B cell (primary cell): ENCODE data around the gene ZSCAN1. TPM values are rescaled to one million over a fixed set of nuclear protein-coding genes. Genes with fewer than 3 reads are reported as not detected.

Experiments used
- ATAC-seq: fragments of 200-7000 bp; cut with Tn5 transposase; one replicate; pipeline ENCODE4 v1.10.0; 2021; ENCODE audit warnings: low read depth, mild to moderate bottlenecking, moderate number of reproducible peaks, moderate library complexity
- CTCF ChIA-PET: fragments of 350-600 bp; sonication (Branson Sonifier 250); formaldehyde crosslinking; loops from one replicate; lab custom pipeline; 2021; ENCODE audit warnings: antibody characterized with exemption, inconsistent platforms; lab: Charles Lee
- POLR2A ChIA-PET: fragments of 350-600 bp; sonication (Branson Sonifier 250); formaldehyde crosslinking; loops from one replicate; lab custom pipeline; 2021; ENCODE audit warnings: antibody characterized with exemption; lab: Charles Lee
- DNase-seq: peaks from one replicate; pipeline ENCODE4 v3.0.0; 2013
- H2AFZ ChIP-seq: 2 replicates; pipeline ENCODE4 v1.6.1; 2012; ENCODE audit warnings: mild to moderate bottlenecking, low read depth, low read length; ENCODE audit not compliant: insufficient read depth, poor library complexity, severe bottlenecking
- H3K27ac ChIP-seq, 2 donors: 1 replicate in 1 of 2; 2 replicates in 1 of 2; pipeline ENCODE4 v1.5.1; 2012 to 2013; ENCODE audit warnings: low read length in 2 of 2, mild to moderate bottlenecking in 2 of 2, moderate library complexity in 1 of 2
- H3K27me3 ChIP-seq, 4 experiments: fragments of 200-600 bp in 1 of 4; sonication (generic) in 1 of 4; replicated peaks in 1 of 4; 1 replicate in 2 of 4; 2 replicates in 2 of 4; pipeline versions ENCODE4 v1.6.1 to v1.7.0; 2013 to 2016; ENCODE audit warnings: low read length in 3 of 4, mild to moderate bottlenecking in 2 of 4, mixed read lengths in 1 of 4, moderate library complexity in 1 of 4; ENCODE audit not compliant: insufficient read depth in 4 of 4, control insufficient read depth in 3 of 4; ENCODE audit errors: control extremely low read depth in 1 of 4
- H3K36me3 ChIP-seq, 2 experiments: replicated peaks in 1 of 2; 1 replicate in 1 of 2; 2 replicates in 1 of 2; pipeline versions ENCODE4 v1.6.1 to v1.7.1; 2013; ENCODE audit warnings: low read length in 1 of 2; ENCODE audit not compliant: insufficient read depth in 2 of 2, control insufficient read depth in 1 of 2; ENCODE audit errors: control extremely low read depth in 1 of 2, extremely low read depth in 1 of 2
- H3K4me1 ChIP-seq, 2 donors: fragments of 200-600 bp in 1 of 2; sonication (generic) in 1 of 2; 1 replicate in 1 of 2; 2 replicates in 1 of 2; pipeline versions ENCODE4 v1.5.1 to v1.6.1; 2013 to 2017; ENCODE audit warnings: low read length in 2 of 2; ENCODE audit not compliant: control insufficient read depth in 2 of 2, insufficient read depth in 2 of 2
- H3K4me2 ChIP-seq: replicated peaks from 2 replicates; pipeline ENCODE3; 2012; ENCODE audit warnings: mild to moderate bottlenecking, low read depth, low read length; ENCODE audit not compliant: poor library complexity, severe bottlenecking
- H3K4me3 ChIP-seq, 5 experiments: fragments of 200-600 bp in 1 of 5; sonication (generic) in 1 of 5; 1 replicate in 3 of 5; 2 replicates in 2 of 5; pipeline versions ENCODE4 v1.5.1 to v1.7.0; 2011 to 2016; ENCODE audit warnings: low read length in 4 of 5, mild to moderate bottlenecking in 4 of 5, low read depth in 2 of 5, control low read depth in 1 of 5, moderate library complexity in 1 of 5; ENCODE audit not compliant: insufficient read depth in 1 of 5; ENCODE audit errors: control extremely low read depth in 1 of 5, extremely low read depth in 1 of 5
- H3K79me2 ChIP-seq: fragments of 200-600 bp; sonication (generic); one replicate; pipeline ENCODE4 v1.6.0; 2016; ENCODE audit warnings: low read length; ENCODE audit not compliant: control insufficient read depth, insufficient read depth
- H3K9ac ChIP-seq: fragments of 200-600 bp; sonication (generic); 2 replicates; pipeline ENCODE4 v1.6.1; 2017; ENCODE audit warnings: mild to moderate bottlenecking, low read length, moderate library complexity
- H3K9me3 ChIP-seq, 3 donors: one replicate each; pipeline versions ENCODE4 v1.6.1 to v1.7.1; 2013; ENCODE audit warnings: low read length in 2 of 3; ENCODE audit not compliant: control insufficient read depth in 2 of 3, insufficient read depth in 1 of 3; ENCODE audit errors: control extremely low read depth in 1 of 3
- H4K20me1 ChIP-seq: 2 replicates; pipeline ENCODE4 v1.6.0; 2012; ENCODE audit warnings: mild to moderate bottlenecking, low read length; ENCODE audit not compliant: insufficient read depth, control insufficient read depth, poor library complexity, severe bottlenecking
- H3K27ac Mint-ChIP-seq: one replicate; pipeline ENCODE4 v1.8.0; 2021; ENCODE audit warnings: mixed read lengths
- H3K27me3 Mint-ChIP-seq: one replicate; pipeline ENCODE4 v1.8.0; 2021; ENCODE audit warnings: mixed read lengths
- H3K4me1 Mint-ChIP-seq: one replicate; pipeline ENCODE4 v1.8.0; 2021; ENCODE audit warnings: mixed read lengths
- H3K4me3 Mint-ChIP-seq: one replicate; pipeline ENCODE4 v1.8.0; 2021; ENCODE audit warnings: mixed read lengths
- H3K9me3 Mint-ChIP-seq: one replicate; pipeline ENCODE4 v1.8.0; 2022; ENCODE audit warnings: mixed read lengths; ENCODE audit not compliant: insufficient read depth
- CTCF ChIP-seq: fragments of 200-600 bp; IDR thresholded peaks from one replicate; pipeline ENCODE4 v1.8.0; 2022; ENCODE audit warnings: antibody characterized with exemption, mild to moderate bottlenecking
- EZH2 ChIP-seq: IDR thresholded peaks from 2 replicates; pipeline ENCODE4 v1.6.1; 2012; ENCODE audit warnings: borderline replicate concordance, low read depth, mild to moderate bottlenecking, moderate library complexity, low read length; ENCODE audit not compliant: insufficient read depth, poor library complexity, severe bottlenecking
- WGBS: methylation state at CpG from one replicate; pipeline ENCODE4 v1.1.5; 2013; ENCODE audit warnings: missing lambda C conversion rate; ENCODE audit not compliant: insufficient coverage; 5-methylcytosine and 5-hydroxymethylcytosine counted together
- intact Hi-C: fragments of 100-400 bp; cut with micrococcal nuclease; formaldehyde crosslinking; loops from one replicate; pipeline ENCODE4 v1.10.0; 2022
- polyA plus RNA-seq: library from polyadenylated mRNA; depleted of rRNA; stranded (reverse); fragments of >200 nt; gene quantifications from 2 replicates; pipeline ENCODE4 v1.2.3, GENCODE V29; 2012
- total RNA-seq, 2 donors: library from RNA; stranded (reverse); fragments of 120-200 nt in 1 of 2; gene quantifications; 1 replicate in 1 of 2; 2 replicates in 1 of 2; pipeline versions ENCODE4 v1.2.3 to v1.2.4, GENCODE V29; 2013 to 2022

Gene ZSCAN1
- total and polyA plus RNA-seq, 2 donors (not counting 1 experiment from before 2014, with no cell fraction given), result 0.13 TPM; not detected in 1

GRCh38 chr19:58084596-58085347 is 50.9 kb downstream of the ZSCAN1 start:
- Histone ChIP-seq H3K27ac (no peak overlapping the region), H3K36me3 (peaks cover 0 to 7% of the 10 kb centered on the region in 2 experiments), H3K79me2 (peaks cover 2% of the 10 kb centered on the region), H3K4me1 (no peaks in the 10 kb centered on the region), H3K9ac (no peak overlapping the region), H3K9me3 (peaks cover 0 to 91% (median 25%) of the 10 kb centered on the region in 3 donors), H3K27me3 (no peaks in the 10 kb centered on the region), H3K4me3 (no peak overlapping the region), H2AFZ (no peak overlapping the region), H3K4me2 (no peak overlapping the region), H4K20me1 (no peaks in the 10 kb centered on the region)
- WGBS, result 96% methylated on average over 67 of the region's 69 CpGs
- peaks cover 14% of the 10 kb centered on the region for H3K9me3 Mint-ChIP-seq
- ATAC-seq (no peak), DNase-seq (no peak)
- intact Hi-C loops, result no loop called here
- TF ChIP-seq CTCF (no peak), EZH2 (no peak)
- H3K4me1 Mint-ChIP-seq, result no peaks in the 10 kb centered on the region
- POLR2A ChIA-PET, result no interaction called here
- no peak overlapping the region for H3K4me3 Mint-ChIP-seq
- CTCF ChIA-PET, result no interaction called here
- H3K27me3 Mint-ChIP-seq, result no peaks in the 10 kb centered on the region
- no peak overlapping the region for H3K27ac Mint-ChIP-seq

GRCh38 chr19:58085348-58085875 is 51.6 kb downstream of the ZSCAN1 start:
- H3K27me3 ChIP-seq, result no peaks in the 10 kb centered on the region
- peaks cover 0 to 7% of the 10 kb centered on the region in 2 experiments for H3K36me3 ChIP-seq
- H3K4me1 ChIP-seq, result no peaks in the 10 kb centered on the region
- H2AFZ ChIP-seq, result no peak overlapping the region
- no peaks in the 10 kb centered on the region for H3K4me1 Mint-ChIP-seq
- DNase-seq (no peak), ATAC-seq (no peak)
- intact Hi-C loops, result no loop called here
- no peak overlapping the region for H3K9ac ChIP-seq
- CTCF ChIA-PET, result no interaction called here
- no peak overlapping the region for H3K4me3 ChIP-seq
- H3K27me3 Mint-ChIP-seq, result no peaks in the 10 kb centered on the region
- peaks cover 2% of the 10 kb centered on the region for H3K79me2 ChIP-seq
- 95% methylated on average over 29 of the region's 29 CpGs for WGBS
- no peaks in the 10 kb centered on the region for H4K20me1 ChIP-seq
- no peak overlapping the region for H3K4me2 ChIP-seq
- POLR2A ChIA-PET, result no interaction called here
- no peak overlapping the region for H3K27ac ChIP-seq
- no peak overlapping the region for H3K4me3 Mint-ChIP-seq
- peaks cover 0 to 91% (median 25%) of the 10 kb centered on the region in 3 donors for H3K9me3 ChIP-seq
- peaks cover 10% of the 10 kb centered on the region for H3K9me3 Mint-ChIP-seq
- H3K27ac Mint-ChIP-seq, result no peak overlapping the region
- TF ChIP-seq EZH2 (no peak), CTCF (no peak)
